ENCODE measurements around the gene TSPAN33.
"Not testable (repeated sequence)": the region's sequence is repeated elsewhere in the genome, so short reads cannot be mapped to it uniquely, and the experiment has no call there.

The TSPAN33 gene

GRCh38 chr7:129169171-129169671 lies 24.7 kb downstream of the TSPAN33 start:
- H3K4me3 ChIP-seq (ENCODE audit: low read depth, low read length) = peak overlapping the region; percentile 36

- H3K4me3 ChIP-seq (ENCODE audit: low read depth, low read length) = peak overlapping the region; percentile 36
Measured at GRCh38 chr7:129169686-129170440, 25.4 kb downstream of the TSPAN33 start.

GRCh38 chr7:129170441-129171021 lies 26.0 kb downstream of the TSPAN33 start:
- H3K4me3 ChIP-seq (ENCODE audit: low read depth, low read length) = no peak overlapping the region

- not testable (repeated sequence) for H3K4me3 ChIP-seq (ENCODE audit: low read depth, low read length)
Measured at GRCh38 chr7:129173861-129174260, 29.4 kb downstream of the TSPAN33 start.

GRCh38 chr7:129176916-129177710 lies 32.6 kb downstream of the TSPAN33 start:
- no peak overlapping the region for H3K4me3 ChIP-seq (ENCODE audit: low read depth, low read length)

- no peak overlapping the region for H3K4me3 ChIP-seq (ENCODE audit: low read depth, low read length)
Measured at GRCh38 chr7:129184981-129185670, 40.6 kb downstream of the TSPAN33 start.

- no peak overlapping the region for H3K4me3 ChIP-seq (ENCODE audit: low read depth, low read length)
Measured at GRCh38 chr7:129186749-129187260, 42.3 kb downstream of the TSPAN33 start.

- peak overlapping the region; percentile 87 for H3K4me3 ChIP-seq (ENCODE audit: low read depth, low read length)
Measured at GRCh38 chr7:129187681-129188371, 43.3 kb downstream of the TSPAN33 start.

- peak within 1 kb of the TSS; percentile 87 for H3K4me3 ChIP-seq (ENCODE audit: low read depth, low read length)
Measured at GRCh38 chr7:129188372-129188891, 43.9 kb downstream of the TSPAN33 start, which contains the start of gene SMO. TSS of gene SMO (plus strand) at chr7:129188633. CDS start at chr7:129189152, 519 bp downstream.

- peak overlapping the region; percentile 87 for H3K4me3 ChIP-seq (ENCODE audit: low read depth, low read length)
Measured at GRCh38 chr7:129188892-129189660, 44.6 kb downstream of the TSPAN33 start.

GRCh38 chr7:129189661-129190310 lies 45.3 kb downstream of the TSPAN33 start:
- H3K4me3 ChIP-seq (ENCODE audit: low read depth, low read length) = peak overlapping the region; percentile 87

- no peak overlapping the region for H3K4me3 ChIP-seq (ENCODE audit: low read depth, low read length)
Measured at GRCh38 chr7:129191272-129191671, 46.8 kb downstream of the TSPAN33 start.

GRCh38 chr7:129193892-129194291 lies 49.4 kb downstream of the TSPAN33 start:
- H3K4me3 ChIP-seq (ENCODE audit: low read depth, low read length) = no peak overlapping the region

GRCh38 chr7:129197771-129198170 lies 53.3 kb downstream of the TSPAN33 start:
- no peak overlapping the region for H3K4me3 ChIP-seq (ENCODE audit: low read depth, low read length)

- no peak overlapping the region for H3K4me3 ChIP-seq (ENCODE audit: low read depth, low read length)
Measured at GRCh38 chr7:129199406-129199805, 54.9 kb downstream of the TSPAN33 start.

GRCh38 chr7:129202058-129202777 lies 57.7 kb downstream of the TSPAN33 start:
- H3K4me3 ChIP-seq (ENCODE audit: low read depth, low read length) = no peak overlapping the region

GRCh38 chr7:129203050-129203741 lies 58.7 kb downstream of the TSPAN33 start:
- H3K4me3 ChIP-seq (ENCODE audit: low read depth, low read length) = no peak overlapping the region
